Measurements from ENCODE around the gene ANKRD1. TPM values are rescaled to one million over a fixed set of nuclear protein-coding genes. Genes with fewer than 3 reads are reported as not detected.

ANKRD1 gene
- total RNA-seq, 2 experiments from 2014 or later: not detected

Other genes with a start within 250 kb of the ANKRD1 start
- gene HTR7, start 63.0 kb downstream of the ANKRD1 start, total RNA-seq: not detected
- gene RPP30, start 49.1 kb downstream of the ANKRD1 start, total RNA-seq: 10 to 100 TPM; 43.0 to 48.8 TPM